Kidney (tissue), 14 donors: ENCODE data around the gene ALDH1L1. TPM values are rescaled to one million over a fixed set of nuclear protein-coding genes. Genes with fewer than 3 reads are reported as not detected.

Experiments used
- DNase-seq, 5 donors: peaks; one replicate each; pipeline ENCODE4 v3.0.0-alpha.2; 2013 to 2020
- FAIRE-seq: peaks from 2 replicates; lab custom pipeline; 2012; peaks lifted over from hg19 to GRCh38; lab: Jason Lieb, UNC
- H3K27ac ChIP-seq, 2 donors: one replicate each; pipeline ENCODE4 v1.7.0; 2013; ENCODE audit warnings: low read depth in 2 of 2, low read length in 2 of 2, inconsistent platforms in 1 of 2
- H3K27me3 ChIP-seq: one replicate; pipeline ENCODE4 v1.7.1; 2013; ENCODE audit warnings: low read length, inconsistent platforms; ENCODE audit not compliant: control insufficient read depth, insufficient read depth
- H3K36me3 ChIP-seq, 3 donors: one replicate each; pipeline versions ENCODE4 v1.7.0 to v1.7.1; 2013; ENCODE audit warnings: low read length in 3 of 3, control low read depth in 1 of 3, inconsistent platforms in 1 of 3; ENCODE audit not compliant: insufficient read depth in 3 of 3, control insufficient read depth in 2 of 3
- H3K4me1 ChIP-seq, 3 donors: one replicate each; pipeline versions ENCODE4 v1.7.0 to v1.7.1; 2013; ENCODE audit warnings: low read length in 3 of 3, inconsistent platforms in 1 of 3, low read depth in 1 of 3; ENCODE audit not compliant: control insufficient read depth in 2 of 3, insufficient read depth in 2 of 3
- H3K4me3 ChIP-seq, 3 donors: one replicate each; pipeline versions ENCODE4 v1.7.0 to v1.8.1; 2013; ENCODE audit warnings: low read length in 3 of 3, control low read depth in 1 of 3, inconsistent platforms in 1 of 3
- H3K9ac ChIP-seq, 3 donors: one replicate each; pipeline versions ENCODE4 v1.7.0 to v1.7.1; 2013; ENCODE audit warnings: low read length in 3 of 3, control low read depth in 1 of 3, inconsistent platforms in 1 of 3
- H3K9me3 ChIP-seq, 3 donors: one replicate each; pipeline versions ENCODE4 v1.7.0 to v1.7.1; 2013; ENCODE audit warnings: low read length in 3 of 3, control low read depth in 1 of 3, inconsistent platforms in 1 of 3; ENCODE audit not compliant: control insufficient read depth in 2 of 3, insufficient read depth in 1 of 3
- CTCF ChIP-seq: IDR thresholded peaks from 3 replicates; pipeline ENCODE4 v1.5.1; 2012; ENCODE audit warnings: mild to moderate bottlenecking, moderate library complexity, borderline replicate concordance; ENCODE audit not compliant: insufficient read depth; ENCODE audit errors: extremely low read depth
- intact Hi-C: fragments of 100-400 bp; cut with DNase I; formaldehyde crosslinking; loops from one replicate; pipeline ENCODE4 v1.11.1; 2022
- polyA plus RNA-seq: library from polyadenylated mRNA; stranded (reverse); fragments of 350-450 nt; fragmentation: Illumina TruSeq; extraction: RNeasy Lipid Tissue Mini Kit (QIAGEN cat#74804); gene quantifications from one replicate; pipeline ENCODE4 v1.2.3, GENCODE V29; 2014; ENCODE audit warnings: low read depth, low replicate concordance; ENCODE audit not compliant: insufficient read depth
- total RNA-seq: library from RNA; stranded (reverse); fragmentation: NEBNext Ultra II Directional; extraction: Animal tissue kit (Norgen Biotek cat#: 25700); gene quantifications from one replicate; pipeline ENCODE4 v1.2.1, GENCODE V29; 2021
- donor health status: control.
- donor health status: control.
- donor health status: control.
- donor health status: control.
- donor health status: control.
- donor health status: DM: yes; HTN: yes; CAD: no.
- donor health status: Normal renal cell carcinoma (clear cell type).

ALDH1L1 gene
- total and polyA plus RNA-seq, 2 donors from 2014 or later, result 60.0 to 199 TPM

- H3K27ac ChIP-seq, result no peak overlapping the region
- no peak overlapping the region for H3K4me3 ChIP-seq
- no peak for FAIRE-seq
- no peak for TF ChIP-seq CTCF
- peaks cover 0 to 3% (median 0%) of the 10 kb centered on the region in 3 donors for H3K4me1 ChIP-seq
- no peaks in the 10 kb centered on the region for H3K36me3 ChIP-seq
- H3K9me3 ChIP-seq, result no peaks in the 10 kb centered on the region
- no peaks in the 10 kb centered on the region for H3K27me3 ChIP-seq
- no peak overlapping the region for H3K9ac ChIP-seq
- no peak for DNase-seq
- intact Hi-C loops, result no loop called here
Observed at GRCh38 chr3:126060613-126061145, 119.7 kb downstream of the ALDH1L1 start.

- no peak for TF ChIP-seq CTCF
- peaks cover 0 to 3% (median 0%) of the 10 kb centered on the region in 3 donors for H3K4me1 ChIP-seq
- intact Hi-C loops, result no loop called here
- DNase-seq (no peak), FAIRE-seq (no peak)
- no peak overlapping the region for H3K27ac ChIP-seq
- H3K27me3 ChIP-seq, result no peaks in the 10 kb centered on the region
- H3K9ac ChIP-seq, result no peak overlapping the region
- H3K4me3 ChIP-seq, result no peak overlapping the region
- H3K36me3 ChIP-seq, result no peaks in the 10 kb centered on the region
- H3K9me3 ChIP-seq, result no peaks in the 10 kb centered on the region
Observed at GRCh38 chr3:126058666-126059065, 121.7 kb downstream of the ALDH1L1 start.

- H3K4me1 ChIP-seq, result peaks cover 0 to 3% (median 0%) of the 10 kb centered on the region in 3 donors
- H3K36me3 ChIP-seq, result no peaks in the 10 kb centered on the region
- H3K9me3 ChIP-seq, result no peaks in the 10 kb centered on the region
- TF ChIP-seq CTCF, result no peak
- no peaks in the 10 kb centered on the region for H3K27me3 ChIP-seq
- DNase-seq, result no peak
- FAIRE-seq, result no peak
- no peak overlapping the region for H3K9ac ChIP-seq
- H3K4me3 ChIP-seq, result no peak overlapping the region
- intact Hi-C loops, result no loop called here
- H3K27ac ChIP-seq, result no peak overlapping the region
Observed at GRCh38 chr3:126057936-126058335, 122.5 kb downstream of the ALDH1L1 start.

GRCh38 chr3:126057501-126057819, 122.9 kb downstream of the ALDH1L1 start:
- Histone ChIP-seq H3K9ac (no peak overlapping the region), H3K27ac (no peak overlapping the region), H3K4me3 (no peak overlapping the region), H3K9me3 (no peaks in the 10 kb centered on the region), H3K27me3 (no peaks in the 10 kb centered on the region), H3K36me3 (no peaks in the 10 kb centered on the region), H3K4me1 (peaks cover 0 to 3% (median 0%) of the 10 kb centered on the region in 3 donors)
- no peak for TF ChIP-seq CTCF
- DNase-seq (no peak), FAIRE-seq (no peak)
- intact Hi-C loops, result no loop called here
